Heart left ventricle (tissue), 13 donors: ENCODE measurements around the gene MAGI2.

Experiments
- POLR2A ChIP-seq, 2 donors: fragments of 450-650 bp; IDR thresholded peaks; one replicate each; pipeline ENCODE4 v1.6.1; 2017; ENCODE audit warnings: antibody characterized with exemption in 2 of 2, mild to moderate bottlenecking in 2 of 2, moderate library complexity in 2 of 2
- TF ChIP-seq, protein P1 (sequence below), 12 donors: fragments of 200-600 bp; sonication (generic) in 4 of 12; IDR thresholded peaks; one replicate each; pipeline versions ENCODE4 v1.5.0 to v1.8.0; 2018 to 2022; ENCODE audit warnings: antibody characterized with exemption in 12 of 12, mild to moderate bottlenecking in 5 of 12
- donor health status: ischemic (EF 13 %, LVEDD 7.1; RV severe dilation, severe dysfunction).
- donor health status: DM: no; HTN: yes; CAD: no.
- donor health status: DM: no; HTN: no; CAD: no.
- donor health status: ischemic (EF 25% LVEDD 6.9; RV normal size, moderate dysfunction).
- donor health status: ischemic (EF 25% LVEDD 5.7; RV mildly dilated, moderate dysfunction).
- donor health status: ischemic (EF 35%, LVEDD 5.7; RV mildly dilated, moderate dysfunction).
- donor health status: nonischemic (EF 11% LVEDD 7.7; RV severe dilation, severe dysfunction).
- donor health status: DM: yes; HTN: yes; CAD: no.
- donor health status: PGD.
- donor health status: ischemic (EF 29% LVEDD 5.4; RV normal size, mild dysfunction).
- donor health status: nonischemic (EF 23%, LVEDD 6.1; RV moderate dilation, normal function).

DNA sequence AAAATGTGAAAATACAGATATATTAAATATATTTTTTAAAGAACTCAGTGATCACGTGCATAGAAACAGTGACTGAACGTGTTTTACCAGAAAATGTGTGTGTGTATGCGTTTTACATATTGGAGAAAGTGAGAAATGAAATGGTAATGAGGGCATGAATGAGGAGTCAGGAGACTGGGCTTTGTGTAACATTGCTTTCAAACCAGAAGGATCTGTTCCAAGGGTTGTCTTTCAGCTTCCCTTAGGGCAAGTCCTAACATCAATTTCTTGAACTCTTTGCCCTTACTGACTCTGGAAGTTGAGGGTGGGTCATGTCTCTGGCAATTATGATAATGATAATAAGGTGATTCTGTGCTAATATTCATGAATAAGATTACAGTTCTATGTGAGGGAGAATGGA, 1097.6 kb downstream of the MAGI2 start:
- TF ChIP-seq, protein P1, sequence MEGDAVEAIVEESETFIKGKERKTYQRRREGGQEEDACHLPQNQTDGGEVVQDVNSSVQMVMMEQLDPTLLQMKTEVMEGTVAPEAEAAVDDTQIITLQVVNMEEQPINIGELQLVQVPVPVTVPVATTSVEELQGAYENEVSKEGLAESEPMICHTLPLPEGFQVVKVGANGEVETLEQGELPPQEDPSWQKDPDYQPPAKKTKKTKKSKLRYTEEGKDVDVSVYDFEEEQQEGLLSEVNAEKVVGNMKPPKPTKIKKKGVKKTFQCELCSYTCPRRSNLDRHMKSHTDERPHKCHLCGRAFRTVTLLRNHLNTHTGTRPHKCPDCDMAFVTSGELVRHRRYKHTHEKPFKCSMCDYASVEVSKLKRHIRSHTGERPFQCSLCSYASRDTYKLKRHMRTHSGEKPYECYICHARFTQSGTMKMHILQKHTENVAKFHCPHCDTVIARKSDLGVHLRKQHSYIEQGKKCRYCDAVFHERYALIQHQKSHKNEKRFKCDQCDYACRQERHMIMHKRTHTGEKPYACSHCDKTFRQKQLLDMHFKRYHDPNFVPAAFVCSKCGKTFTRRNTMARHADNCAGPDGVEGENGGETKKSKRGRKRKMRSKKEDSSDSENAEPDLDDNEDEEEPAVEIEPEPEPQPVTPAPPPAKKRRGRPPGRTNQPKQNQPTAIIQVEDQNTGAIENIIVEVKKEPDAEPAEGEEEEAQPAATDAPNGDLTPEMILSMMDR (IDR thresholded peaks at IDR 0.05), result no peak
- TF ChIP-seq POLR2A (IDR thresholded peaks at IDR 0.05), result no peak
